Astrocyte of the spinal cord (primary cell): ENCODE data around the gene ADCY3.

Experiments used
- DNase-seq: peaks from one replicate; pipeline ENCODE4 v3.0.0; 2011; ENCODE audit warnings: low read depth, low spot score
- H3K4me3 ChIP-seq: 2 replicates; pipeline ENCODE4 v1.5.1; 2011; ENCODE audit warnings: low read depth, mild to moderate bottlenecking, low read length, moderate library complexity
- CTCF ChIP-seq: IDR thresholded peaks from 2 replicates; pipeline ENCODE4 v1.5.1; 2012; ENCODE audit warnings: low read depth, mild to moderate bottlenecking, low read length, inconsistent platforms
- in situ Hi-C: cut with HindIII; loops from 2 replicates; pipeline ENCODE4 v1.10.0; 2017; ENCODE audit warnings: low sequenced_read_pairs

Gene ADCY3

DNA sequence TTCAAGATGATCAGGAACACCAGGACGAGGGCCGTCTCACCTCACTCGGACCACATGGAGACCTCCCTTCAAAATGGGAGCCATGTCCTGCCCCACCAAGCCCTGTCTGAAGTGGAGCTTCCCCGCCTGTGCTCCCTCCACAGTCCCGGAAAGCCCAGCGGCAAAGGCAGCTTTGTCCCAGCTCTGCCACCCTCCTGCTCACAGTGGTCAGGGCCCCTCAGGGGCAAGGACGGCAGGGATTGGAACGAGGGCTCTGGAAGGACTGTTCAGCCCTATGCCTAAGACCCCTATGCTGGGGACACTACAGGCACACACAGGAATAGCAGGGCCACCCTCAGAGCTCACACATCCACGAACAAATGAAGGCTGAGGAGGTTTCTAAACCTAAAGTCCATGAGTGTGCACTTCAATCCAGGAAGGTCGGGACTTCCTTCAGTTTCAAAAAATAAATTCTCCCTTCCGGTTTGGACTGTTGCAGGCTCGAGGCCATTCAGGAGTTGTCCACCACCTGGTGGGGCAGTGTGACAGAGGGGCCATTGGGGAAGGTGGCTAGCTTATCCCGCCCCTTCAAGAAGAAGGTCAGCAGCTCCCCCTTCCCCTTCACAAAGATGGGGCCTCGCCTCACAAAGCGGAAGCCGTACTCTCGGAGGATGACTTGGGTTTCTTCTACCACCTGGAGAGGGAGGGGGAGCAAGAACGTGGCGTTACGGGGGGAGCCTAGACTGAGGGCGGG lies 100.4 kb downstream of the ADCY3 start:
- no peak overlapping the region for H3K4me3 ChIP-seq
- in situ Hi-C loops, result no loop called here
- DNase-seq, result no peak
- no peak for TF ChIP-seq CTCF

DNA sequence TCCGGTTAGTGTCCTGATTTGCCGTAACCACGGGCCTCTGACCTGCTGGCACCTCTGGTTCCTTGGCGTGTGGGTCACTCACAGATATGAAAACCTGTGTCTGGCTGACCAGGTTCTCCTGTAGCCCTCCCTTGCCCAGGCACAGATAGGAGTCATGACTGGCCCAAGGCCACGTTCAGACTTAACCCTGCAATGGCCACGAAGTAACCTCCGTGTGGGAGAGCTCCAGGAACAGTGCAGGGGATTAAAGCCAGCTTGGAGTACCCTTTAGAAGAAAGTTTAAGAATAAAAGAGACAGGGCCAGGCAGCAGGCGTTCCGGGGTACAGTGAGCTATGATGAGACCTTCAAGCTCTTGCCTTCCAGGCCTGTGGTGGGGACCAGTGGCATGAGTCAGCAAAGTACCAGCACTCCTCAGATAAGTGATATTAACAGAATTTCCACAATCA lies 101.3 kb downstream of the ADCY3 start:
- no peak for TF ChIP-seq CTCF
- peak; percentile 55 for DNase-seq
- in situ Hi-C loops, result no loop called here
- no peak overlapping the region for H3K4me3 ChIP-seq

- no peak for TF ChIP-seq CTCF
- peak; percentile 83 for DNase-seq
- H3K4me3 ChIP-seq, result no peak overlapping the region
- in situ Hi-C loops, result no loop called here
Observed at GRCh38 chr2:24816884-24817283, 103.2 kb downstream of the ADCY3 start.

DNA sequence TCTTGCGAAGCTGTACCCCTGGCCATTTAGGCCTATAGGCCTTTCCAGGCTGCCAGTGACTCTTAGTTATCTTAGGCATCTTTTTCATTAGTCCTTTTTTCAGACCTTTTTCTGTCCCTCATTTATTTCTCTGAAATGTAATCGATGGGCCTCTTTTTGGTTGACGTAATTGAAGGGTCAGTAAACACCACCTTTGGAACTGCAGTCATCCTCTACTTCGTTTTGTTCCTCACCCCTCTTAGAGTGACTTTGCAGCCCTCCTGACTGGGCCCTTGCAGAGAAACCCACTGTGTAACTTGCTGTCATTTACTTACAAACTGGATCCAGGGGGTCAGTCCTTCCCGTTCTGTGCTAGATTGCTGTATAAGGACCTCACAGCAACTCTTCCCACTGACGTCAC lies 103.6 kb downstream of the ADCY3 start:
- no peak overlapping the region for H3K4me3 ChIP-seq
- no peak for TF ChIP-seq CTCF
- in situ Hi-C loops, result no loop called here
- no peak for DNase-seq

- in situ Hi-C loops, result no loop called here
- TF ChIP-seq CTCF, result no peak
- no peak for DNase-seq
- H3K4me3 ChIP-seq, result no peak overlapping the region
Observed at GRCh38 chr2:24815171-24815570, 104.9 kb downstream of the ADCY3 start.

- no peak for DNase-seq
- no peak for TF ChIP-seq CTCF
- in situ Hi-C loops, result no loop called here
- H3K4me3 ChIP-seq, result no peak overlapping the region
Observed at GRCh38 chr2:24814516-24814915, 105.5 kb downstream of the ADCY3 start.
